ENCODE results near the gene ADIRF. TPM values are rescaled to one million over a fixed set of nuclear protein-coding genes. Genes with fewer than 3 reads are reported as not detected.
"Not testable (repeated sequence)": the region's sequence is repeated elsewhere in the genome, so short reads cannot be mapped to it uniquely, and the experiment has no call there.

The ADIRF gene
- polyA plus RNA-seq, 1 donor from 2014 or later = not detected

GRCh38 chr10:86947806-86948205, 20.5 kb upstream of the ADIRF start:
- H3K36me3 ChIP-seq (ENCODE audit: insufficient read depth, low read length); H3K79me2 ChIP-seq (replicated peaks; ENCODE audit: insufficient read depth, low read length); H3K4me3 ChIP-seq (ENCODE audit: low read length); H3K27me3 ChIP-seq (ENCODE audit: insufficient read depth, low read depth, low read length); H3K9me3 ChIP-seq (ENCODE audit: low read length); H3K27ac ChIP-seq (ENCODE audit: low read length); H4K20me1 ChIP-seq (ENCODE audit: insufficient read depth); H3F3A ChIP-seq (ENCODE audit: insufficient read depth, low read length, poor library complexity, severe bottlenecking); H3K9ac ChIP-seq (ENCODE audit: low read length); H3K9me2 ChIP-seq (ENCODE audit: insufficient read depth, low read length); H2AFZ ChIP-seq (ENCODE audit: low read depth, low read length); H3K4me2 ChIP-seq (ENCODE audit: low read length): not testable (repeated sequence)

- no peak overlapping the region for H3K9ac ChIP-seq (ENCODE audit: low read length)
- H3K36me3 ChIP-seq (ENCODE audit: insufficient read depth, low read length) = no peaks in the 10 kb centered on the region
- TF ChIP-seq REST (IDR thresholded peaks at IDR 0.05; ENCODE audit: borderline replicate concordance) (no peak), SMC3 (conservative IDR thresholded peaks at IDR 0.05; ENCODE audit: poor library complexity) (no peak), CTCF (IDR thresholded peaks at IDR 0.05; ENCODE audit: poor library complexity, severe bottlenecking) (no peak), POLR2AphosphoS5 (IDR thresholded peaks at IDR 0.05) (no peak), RAD21 (conservative IDR thresholded peaks at IDR 0.05) (no peak), EP300 (conservative IDR thresholded peaks at IDR 0.05; ENCODE audit: poor library complexity, severe bottlenecking) (no peak), MXI1 (conservative IDR thresholded peaks at IDR 0.05; ENCODE audit: poor library complexity, severe bottlenecking) (no peak), EZH2 (IDR thresholded peaks at IDR 0.05; ENCODE audit: borderline replicate concordance, insufficient read depth, low read length, poor library complexity, severe bottlenecking) (no peak), TAF1 (IDR thresholded peaks at IDR 0.05; ENCODE audit: low read depth) (no peak)
- H2AFZ ChIP-seq (ENCODE audit: low read depth, low read length) = no peak overlapping the region
- no peak overlapping the region for H3K4me2 ChIP-seq (ENCODE audit: low read length)
- H3K9me2 ChIP-seq (ENCODE audit: insufficient read depth, low read length) = no peaks in the 10 kb centered on the region
- no peaks in the 10 kb centered on the region for H4K20me1 ChIP-seq (ENCODE audit: insufficient read depth)
- no peaks in the 10 kb centered on the region for H3K79me2 ChIP-seq (replicated peaks; ENCODE audit: insufficient read depth, low read length)
- H3K27ac ChIP-seq (ENCODE audit: low read length) = no peak overlapping the region
- H3F3A ChIP-seq (ENCODE audit: insufficient read depth, low read length, poor library complexity, severe bottlenecking) = no peaks in the 10 kb centered on the region
- no peaks in the 10 kb centered on the region for H3K9me3 ChIP-seq (ENCODE audit: low read length)
- no peaks in the 10 kb centered on the region for H3K27me3 ChIP-seq (ENCODE audit: insufficient read depth, low read depth, low read length)
- H3K4me3 ChIP-seq (ENCODE audit: low read length) = no peak overlapping the region
Measured at GRCh38 chr10:86950349-86950748, 17.9 kb upstream of the ADIRF start.

GRCh38 chr10:86951184-86951761, 17.0 kb upstream of the ADIRF start:
- no peaks in the 10 kb centered on the region for H3K9me3 ChIP-seq (ENCODE audit: low read length)

More at GRCh38 chr10:86951184-86951761, 17.0 kb upstream of the ADIRF start:
- Histone ChIP-seq H4K20me1 (ENCODE audit: insufficient read depth) (no peaks in the 10 kb centered on the region), H3K9me2 (ENCODE audit: insufficient read depth, low read length) (no peaks in the 10 kb centered on the region), H2AFZ (ENCODE audit: low read depth, low read length) (no peak overlapping the region), H3K4me2 (ENCODE audit: low read length) (no peak overlapping the region), H3F3A (ENCODE audit: insufficient read depth, low read length, poor library complexity, severe bottlenecking) (no peaks in the 10 kb centered on the region), H3K36me3 (ENCODE audit: insufficient read depth, low read length) (no peaks in the 10 kb centered on the region), H3K9ac (ENCODE audit: low read length) (no peak overlapping the region), H3K4me3 (ENCODE audit: low read length) (no peak overlapping the region), H3K27ac (ENCODE audit: low read length) (no peak overlapping the region), H3K27me3 (ENCODE audit: insufficient read depth, low read depth, low read length) (no peaks in the 10 kb centered on the region), H3K79me2 (replicated peaks; ENCODE audit: insufficient read depth, low read length) (no peaks in the 10 kb centered on the region)
- TF ChIP-seq REST (IDR thresholded peaks at IDR 0.05; ENCODE audit: borderline replicate concordance) (no peak), SMC3 (conservative IDR thresholded peaks at IDR 0.05; ENCODE audit: poor library complexity) (no peak), MXI1 (conservative IDR thresholded peaks at IDR 0.05; ENCODE audit: poor library complexity, severe bottlenecking) (no peak), RAD21 (conservative IDR thresholded peaks at IDR 0.05) (no peak), TAF1 (IDR thresholded peaks at IDR 0.05; ENCODE audit: low read depth) (no peak), POLR2AphosphoS5 (IDR thresholded peaks at IDR 0.05) (no peak), CTCF (IDR thresholded peaks at IDR 0.05; ENCODE audit: poor library complexity, severe bottlenecking) (no peak), EP300 (conservative IDR thresholded peaks at IDR 0.05; ENCODE audit: poor library complexity, severe bottlenecking) (no peak), EZH2 (IDR thresholded peaks at IDR 0.05; ENCODE audit: borderline replicate concordance, insufficient read depth, low read length, poor library complexity, severe bottlenecking) (no peak)
